IMR-90 (cell line): ENCODE results near the gene PDGFA. TPM values are rescaled to one million over a fixed set of nuclear protein-coding genes. Genes with fewer than 3 reads are reported as not detected.
A peak's percentile ranks its signal among the peaks of the same experiment; 100 is the strongest.

ENCODE experiments used
- ATAC-seq: fragments of 200-7000 bp; cut with Tn5 transposase; 2 replicates; pipeline ENCODE4 v1.9.1; 2020; ENCODE audit warnings: low read depth, mild to moderate bottlenecking, moderate library complexity
- BruUV-seq: library from RNA; stranded (reverse); fragments of 400-500 nt; replicated peaks from 2 replicates; lab custom pipeline; 2021; lab: Mats Ljungman, UMichigan
- CTCF ChIA-PET: fragments of 300-600 bp; formaldehyde crosslinking; extraction: SDS; loops from one replicate; lab custom pipeline; 2021; ENCODE audit warnings: antibody characterized with exemption; lab: Yijun Ruan, JAX
- POLR2A ChIA-PET: fragments of 300-600 bp; sonication (Branson Sonifier 250); formaldehyde crosslinking; loops from one replicate; lab custom pipeline; 2022; ENCODE audit warnings: antibody characterized with exemption; ENCODE audit not compliant: unreplicated experiment; lab: Charles Lee
- DNase-seq: peaks from one replicate; pipeline ENCODE4 v3.0.0; 2013
- H2AFZ ChIP-seq: replicated peaks from 2 replicates; pipeline ENCODE3; 2013; ENCODE audit warnings: low read length, mild to moderate bottlenecking; ENCODE audit not compliant: poor library complexity
- H2AK5ac ChIP-seq: 2 replicates; pipeline ENCODE4 v1.6.1; 2013; ENCODE audit warnings: low read depth, low read length, inconsistent platforms
- H2AK9ac ChIP-seq: replicated peaks from 2 replicates; pipeline ENCODE3; 2013; ENCODE audit warnings: mild to moderate bottlenecking, low read depth, low read length, moderate library complexity; ENCODE audit not compliant: poor library complexity
- H2BK120ac ChIP-seq: 2 replicates; pipeline ENCODE4 v1.6.1; 2013; ENCODE audit warnings: low read depth, low read length, inconsistent platforms
- H2BK15ac ChIP-seq: 3 replicates; pipeline ENCODE4 v1.6.1; 2013; ENCODE audit warnings: low read depth, low read length, inconsistent platforms
- H2BK20ac ChIP-seq: 2 replicates; pipeline ENCODE4 v1.6.1; 2013; ENCODE audit warnings: low read depth, mild to moderate bottlenecking, inconsistent platforms, low read length, moderate library complexity
- H2BK5ac ChIP-seq: 2 replicates; pipeline ENCODE4 v1.6.1; 2013; ENCODE audit warnings: mild to moderate bottlenecking, low read depth, low read length, inconsistent platforms; ENCODE audit not compliant: poor library complexity, severe bottlenecking
- H3K14ac ChIP-seq: replicated peaks from 2 replicates; pipeline ENCODE4 v1.6.1; 2013; ENCODE audit warnings: low read depth, low read length, inconsistent platforms
- H3K18ac ChIP-seq: 2 replicates; pipeline ENCODE4 v1.6.1; 2013; ENCODE audit warnings: low read depth, low read length, control low read depth
- H3K23ac ChIP-seq: 2 replicates; pipeline ENCODE4 v1.6.1; 2013; ENCODE audit warnings: low read depth, low read length, inconsistent platforms
- H3K27ac ChIP-seq: 2 replicates; pipeline ENCODE4 v1.5.1; 2013; ENCODE audit warnings: mild to moderate bottlenecking, control low read depth, low read length; ENCODE audit not compliant: insufficient read depth
- H3K27me3 ChIP-seq: 2 replicates; pipeline ENCODE4 v1.6.1; 2013; ENCODE audit warnings: low read length; ENCODE audit not compliant: control insufficient read depth, insufficient read depth
- H3K36me3 ChIP-seq: 2 replicates; pipeline ENCODE4 v1.6.1; 2013; ENCODE audit warnings: low read length, mixed read lengths; ENCODE audit not compliant: control insufficient read depth, insufficient read depth
- H3K4ac ChIP-seq: 2 replicates; pipeline ENCODE4 v1.6.1; 2013; ENCODE audit warnings: low read depth, low read length, inconsistent platforms
- H3K4me1 ChIP-seq: 2 replicates; pipeline ENCODE4 v1.6.1; 2013; ENCODE audit warnings: low read length, mixed read lengths; ENCODE audit not compliant: control insufficient read depth, insufficient read depth
- H3K4me2 ChIP-seq: 2 replicates; pipeline ENCODE4 v1.6.1; 2013; ENCODE audit warnings: low read depth, mild to moderate bottlenecking, control low read depth, low read length, moderate library complexity
- H3K4me3 ChIP-seq: 2 replicates; pipeline ENCODE4 v1.5.1; 2013; ENCODE audit warnings: low read depth, mild to moderate bottlenecking, control low read depth, low read length, moderate library complexity; ENCODE audit not compliant: insufficient read depth
- H3K56ac ChIP-seq: 2 replicates; pipeline ENCODE4 v1.6.1; 2013; ENCODE audit warnings: low read length, inconsistent platforms; ENCODE audit not compliant: insufficient read depth; ENCODE audit errors: extremely low read depth
- H3K79me1 ChIP-seq, 2 experiments: 2 replicates each; pipeline ENCODE4 v1.6.1; 2013; ENCODE audit warnings: low read length in 2 of 2, inconsistent platforms in 1 of 2, low read depth in 1 of 2
- H3K9ac ChIP-seq: 2 replicates; pipeline ENCODE4 v1.6.1; 2013; ENCODE audit warnings: low read depth, low read length, control low read depth
- H3K9me1 ChIP-seq: 2 replicates; pipeline ENCODE4 v1.6.1; 2013; ENCODE audit warnings: low read length, inconsistent platforms; ENCODE audit not compliant: insufficient read depth
- H3K9me3 ChIP-seq: 2 replicates; pipeline ENCODE4 v1.6.1; 2013; ENCODE audit warnings: low read length; ENCODE audit not compliant: control insufficient read depth, insufficient read depth
- H4K20me1 ChIP-seq: 2 replicates; pipeline ENCODE4 v1.6.1; 2013; ENCODE audit warnings: low read length, inconsistent platforms; ENCODE audit not compliant: insufficient read depth
- H4K5ac ChIP-seq: 2 replicates; pipeline ENCODE4 v1.6.1; 2013; ENCODE audit warnings: mild to moderate bottlenecking, low read depth, low read length, control low read depth
- H4K8ac ChIP-seq, 2 experiments: 2 replicates each; pipeline ENCODE4 v1.6.1; 2013; ENCODE audit warnings: low read depth in 2 of 2, low read length in 2 of 2, control low read depth in 1 of 2, inconsistent platforms in 1 of 2
- H4K91ac ChIP-seq: 2 replicates; pipeline ENCODE4 v1.6.1; 2013; ENCODE audit warnings: low read depth, low read length, inconsistent platforms; ENCODE audit not compliant: insufficient read depth
- BHLHE40 ChIP-seq: fragments of 150-350 bp; IDR thresholded peaks from 2 replicates; pipeline ENCODE4 v1.6.1; 2016; ENCODE audit warnings: mild to moderate bottlenecking, low read depth, low read length
- CEBPB ChIP-seq: IDR thresholded peaks from 2 replicates; pipeline ENCODE4 v1.6.1; 2012; ENCODE audit warnings: low read depth, low read length, improper control_type of control experiment
- CHD1 ChIP-seq: IDR thresholded peaks from 2 replicates; pipeline ENCODE4 v1.6.1; 2012; ENCODE audit warnings: low read depth, low read length, improper control_type of control experiment
- FOS ChIP-seq: fragments of 150-350 bp; IDR thresholded peaks from 2 replicates; pipeline ENCODE4 v1.6.1; 2016; ENCODE audit warnings: low read depth, low read length
- MAFK ChIP-seq: IDR thresholded peaks from 2 replicates; pipeline ENCODE4 v1.6.1; 2012; ENCODE audit warnings: low read depth, low read length, improper control_type of control experiment
- MAZ ChIP-seq: IDR thresholded peaks from 2 replicates; pipeline ENCODE4 v1.6.1; 2012; ENCODE audit warnings: low read depth, mild to moderate bottlenecking, low read length, improper control_type of control experiment, moderate library complexity, borderline replicate concordance
- MXI1 ChIP-seq: IDR thresholded peaks from 2 replicates; pipeline ENCODE4 v1.6.1; 2012; ENCODE audit warnings: low read depth, mild to moderate bottlenecking, low read length, moderate library complexity, borderline replicate concordance
- NFE2L2 ChIP-seq: fragments of 150-350 bp; IDR thresholded peaks from 2 replicates; pipeline ENCODE4 v1.6.1; 2016; ENCODE audit warnings: low read depth, mild to moderate bottlenecking, low read length
- POLR2A ChIP-seq: IDR thresholded peaks from 2 replicates; pipeline ENCODE4 v1.6.1; 2012; ENCODE audit warnings: mild to moderate bottlenecking, low read depth, low read length
- RAD21 ChIP-seq: IDR thresholded peaks from 2 replicates; pipeline ENCODE4 v1.6.1; 2012; ENCODE audit warnings: low read length, improper control_type of control experiment
- RCOR1 ChIP-seq: IDR thresholded peaks from 2 replicates; pipeline ENCODE4 v1.6.1; 2012; ENCODE audit warnings: mild to moderate bottlenecking, low read length, improper control_type of control experiment; ENCODE audit not compliant: insufficient replicate concordance
- RFX5 ChIP-seq: IDR thresholded peaks from 2 replicates; pipeline ENCODE4 v1.8.0; 2012; ENCODE audit warnings: low read depth, mild to moderate bottlenecking, low read length, moderate library complexity
- SMC3 ChIP-seq: fragments of 150-350 bp; IDR thresholded peaks from 2 replicates; pipeline ENCODE4 v1.6.1; 2016; ENCODE audit warnings: low read depth, mild to moderate bottlenecking, antibody characterized with exemption, low read length, moderate library complexity
- WGBS, 2 experiments: methylation state at CpG; one replicate each; pipeline versions ENCODE4 v1.1.5 to v1.1.7; 2013; ENCODE audit warnings: missing lambda C conversion rate in 2 of 2; ENCODE audit not compliant: insufficient read length in 1 of 2; ENCODE audit errors: extremely low coverage in 2 of 2; 5-methylcytosine and 5-hydroxymethylcytosine counted together
- dilution Hi-C: fragments of 300-500 bp; cut with HindIII; formaldehyde crosslinking; loops from one replicate; pipeline ENCODE4 v1.14.3; 2018; ENCODE audit warnings: low sequenced_read_pairs; ENCODE audit not compliant: unreplicated experiment
- in situ Hi-C: fragments of 300-500 bp; cut with MboI; formaldehyde crosslinking; loops from 3 replicates; pipeline ENCODE4 v1.14.3; 2019; ENCODE audit warnings: low sequenced_read_pairs, inconsistent platforms, mixed read lengths
- intact Hi-C: fragments of 100-400 bp; cut with micrococcal nuclease; formaldehyde crosslinking; loops from 2 replicates; pipeline ENCODE4 v1.10.0; 2022
- polyA plus RNA-seq, 3 experiments: library from polyadenylated mRNA; depleted of rRNA; stranded (reverse); fragments of >200 nt; gene quantifications; 2 replicates each; pipeline ENCODE4 v1.2.3, GENCODE V29; 2012; ENCODE audit warnings: low replicate concordance in 1 of 3
- total RNA-seq: library from RNA; depleted of rRNA; stranded (reverse); fragments of >200 nt; gene quantifications from 2 replicates; pipeline ENCODE4 v1.2.3, GENCODE V29; 2012
- TF ChIP-seq, protein P1 (sequence below): conservative IDR thresholded peaks from 2 replicates; pipeline ENCODE4 v1.5.1; 2012; ENCODE audit warnings: mild to moderate bottlenecking, low read depth, low read length, improper control_type of control experiment
- TF ChIP-seq, protein P2 (sequence below): fragments of 150-350 bp; IDR thresholded peaks from 2 replicates; pipeline ENCODE4 v1.6.1; 2016; ENCODE audit warnings: low read depth, mild to moderate bottlenecking, low read length, moderate library complexity, borderline replicate concordance
- TF ChIP-seq, protein P3 (sequence below): fragments of 150-350 bp; IDR thresholded peaks from 2 replicates; pipeline ENCODE4 v1.6.1; 2017; ENCODE audit warnings: mild to moderate bottlenecking, antibody characterized with exemption, low read length, low read depth

PDGFA gene
- total and polyA plus RNA-seq, 2 of the 4 experiments (the other 2 are of a cell fraction), result 3.3 to 3.8 TPM

DNA sequence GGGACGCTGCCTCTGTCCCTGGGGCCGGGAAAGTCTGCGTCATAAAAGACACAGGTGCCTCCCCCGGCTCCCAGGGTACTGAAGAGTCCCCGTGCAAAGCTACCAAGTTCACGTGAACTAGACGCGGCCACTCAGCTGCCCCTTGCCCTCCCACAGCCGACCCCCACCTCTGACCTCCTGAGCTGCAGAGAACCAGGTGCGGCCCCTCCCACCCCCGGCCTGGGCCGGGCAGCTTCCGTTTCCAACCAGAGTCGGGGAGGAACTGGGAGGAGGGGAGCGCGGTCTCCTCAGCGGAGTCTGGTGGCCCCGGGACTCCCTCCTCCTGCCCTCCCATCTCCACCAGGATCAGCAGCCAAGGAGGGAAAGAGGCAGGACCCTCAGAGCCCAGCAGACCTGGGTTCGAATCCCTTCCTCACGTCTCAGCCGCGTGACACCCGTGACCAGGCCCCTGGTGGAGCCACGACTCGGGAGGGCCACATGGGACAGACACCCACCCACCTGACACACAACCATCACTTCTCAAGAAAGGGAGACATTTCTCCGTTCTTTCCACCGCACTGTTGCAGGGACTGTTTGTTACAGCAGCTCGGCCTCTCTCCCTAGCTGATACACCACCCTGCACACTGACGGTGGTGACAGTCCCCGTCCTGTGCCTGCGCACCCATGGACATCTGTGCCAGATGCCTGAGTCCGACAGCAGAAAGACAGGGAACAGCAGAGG lies 37.4 kb upstream of the PDGFA start:
- WGBS, 2 experiments, result 81% methylated on average over 5 of the region's 32 CpGs; no CpG with 5 or more reads in 1 of the 2 experiments
- dilution Hi-C loops (no loop called here), intact Hi-C loops (no loop called here), in situ Hi-C loops (no loop called here)
- no peak overlapping the region for H2AK5ac ChIP-seq
- no peak overlapping the region for H3K4me2 ChIP-seq
- H2AK9ac ChIP-seq, result no peak overlapping the region
- peaks cover 3% of the 10 kb centered on the region for H3K9me3 ChIP-seq
- H2BK120ac ChIP-seq, result no peak overlapping the region
- H2BK20ac ChIP-seq, result no peak overlapping the region
- TF ChIP-seq SMC3 (no peak), CEBPB (no peak), RCOR1 (no peak), CHD1 (no peak), NFE2L2 (no peak), MXI1 (no peak), FOS (no peak), MAZ (no peak), POLR2A (no peak), MAFK (no peak), RAD21 (no peak), BHLHE40 (no peak), RFX5 (no peak)
- TF ChIP-seq, protein P1, sequence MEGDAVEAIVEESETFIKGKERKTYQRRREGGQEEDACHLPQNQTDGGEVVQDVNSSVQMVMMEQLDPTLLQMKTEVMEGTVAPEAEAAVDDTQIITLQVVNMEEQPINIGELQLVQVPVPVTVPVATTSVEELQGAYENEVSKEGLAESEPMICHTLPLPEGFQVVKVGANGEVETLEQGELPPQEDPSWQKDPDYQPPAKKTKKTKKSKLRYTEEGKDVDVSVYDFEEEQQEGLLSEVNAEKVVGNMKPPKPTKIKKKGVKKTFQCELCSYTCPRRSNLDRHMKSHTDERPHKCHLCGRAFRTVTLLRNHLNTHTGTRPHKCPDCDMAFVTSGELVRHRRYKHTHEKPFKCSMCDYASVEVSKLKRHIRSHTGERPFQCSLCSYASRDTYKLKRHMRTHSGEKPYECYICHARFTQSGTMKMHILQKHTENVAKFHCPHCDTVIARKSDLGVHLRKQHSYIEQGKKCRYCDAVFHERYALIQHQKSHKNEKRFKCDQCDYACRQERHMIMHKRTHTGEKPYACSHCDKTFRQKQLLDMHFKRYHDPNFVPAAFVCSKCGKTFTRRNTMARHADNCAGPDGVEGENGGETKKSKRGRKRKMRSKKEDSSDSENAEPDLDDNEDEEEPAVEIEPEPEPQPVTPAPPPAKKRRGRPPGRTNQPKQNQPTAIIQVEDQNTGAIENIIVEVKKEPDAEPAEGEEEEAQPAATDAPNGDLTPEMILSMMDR, result no peak
- TF ChIP-seq, protein P2, sequence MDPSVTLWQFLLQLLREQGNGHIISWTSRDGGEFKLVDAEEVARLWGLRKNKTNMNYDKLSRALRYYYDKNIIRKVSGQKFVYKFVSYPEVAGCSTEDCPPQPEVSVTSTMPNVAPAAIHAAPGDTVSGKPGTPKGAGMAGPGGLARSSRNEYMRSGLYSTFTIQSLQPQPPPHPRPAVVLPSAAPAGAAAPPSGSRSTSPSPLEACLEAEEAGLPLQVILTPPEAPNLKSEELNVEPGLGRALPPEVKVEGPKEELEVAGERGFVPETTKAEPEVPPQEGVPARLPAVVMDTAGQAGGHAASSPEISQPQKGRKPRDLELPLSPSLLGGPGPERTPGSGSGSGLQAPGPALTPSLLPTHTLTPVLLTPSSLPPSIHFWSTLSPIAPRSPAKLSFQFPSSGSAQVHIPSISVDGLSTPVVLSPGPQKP, result no peak
- TF ChIP-seq, protein P3, sequence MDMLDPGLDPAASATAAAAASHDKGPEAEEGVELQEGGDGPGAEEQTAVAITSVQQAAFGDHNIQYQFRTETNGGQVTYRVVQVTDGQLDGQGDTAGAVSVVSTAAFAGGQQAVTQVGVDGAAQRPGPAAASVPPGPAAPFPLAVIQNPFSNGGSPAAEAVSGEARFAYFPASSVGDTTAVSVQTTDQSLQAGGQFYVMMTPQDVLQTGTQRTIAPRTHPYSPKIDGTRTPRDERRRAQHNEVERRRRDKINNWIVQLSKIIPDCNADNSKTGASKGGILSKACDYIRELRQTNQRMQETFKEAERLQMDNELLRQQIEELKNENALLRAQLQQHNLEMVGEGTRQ, result no peak
- no peak overlapping the region for H3K9ac ChIP-seq
- no peaks in the 10 kb centered on the region for H3K79me1 ChIP-seq
- H3K23ac ChIP-seq, result no peak overlapping the region
- BruUV-seq, result no TSS peak
- no peak overlapping the region for H4K91ac ChIP-seq
- ChIA-PET CTCF (no interaction called here), POLR2A (no interaction called here)
- no peak overlapping the region for H3K4ac ChIP-seq
- no peak overlapping the region for H4K8ac ChIP-seq
- H2BK15ac ChIP-seq, result no peak overlapping the region
- H3K56ac ChIP-seq, result no peak overlapping the region
- no peak overlapping the region for H3K4me3 ChIP-seq
- H3K27me3 ChIP-seq, result no peaks in the 10 kb centered on the region; the same call in 1 of the 2 replicates
- H3K4me1 ChIP-seq, result peaks cover 2% of the 10 kb centered on the region; the same call in 1 of the 2 replicates
- no peak overlapping the region for H3K18ac ChIP-seq
- H3K14ac ChIP-seq, result no peak overlapping the region
- H3K9me1 ChIP-seq, result no peaks in the 10 kb centered on the region
- no peak overlapping the region for H3K27ac ChIP-seq
- H3K36me3 ChIP-seq, result no peaks in the 10 kb centered on the region
- H4K20me1 ChIP-seq, result no peaks in the 10 kb centered on the region
- DNase-seq (no peak), ATAC-seq (no peak)
- no peak overlapping the region for H2BK5ac ChIP-seq
- H4K5ac ChIP-seq, result no peak overlapping the region
- peak overlapping the region; percentile 23 for H2AFZ ChIP-seq
